GM21717 (cell line): ENCODE data around the gene PELI1.
"Not testable (repeated sequence)": the region's sequence is repeated elsewhere in the genome, so short reads cannot be mapped to it uniquely, and the experiment has no call there.

Experiments
- ATAC-seq: cut with Tn5 transposase; IDR thresholded peaks from one replicate; pipeline ENCODE4 v1.9.1; 2021; ENCODE audit warnings: mild to moderate bottlenecking, moderate library complexity; ENCODE audit not compliant: unreplicated experiment

The PELI1 gene

DNA sequence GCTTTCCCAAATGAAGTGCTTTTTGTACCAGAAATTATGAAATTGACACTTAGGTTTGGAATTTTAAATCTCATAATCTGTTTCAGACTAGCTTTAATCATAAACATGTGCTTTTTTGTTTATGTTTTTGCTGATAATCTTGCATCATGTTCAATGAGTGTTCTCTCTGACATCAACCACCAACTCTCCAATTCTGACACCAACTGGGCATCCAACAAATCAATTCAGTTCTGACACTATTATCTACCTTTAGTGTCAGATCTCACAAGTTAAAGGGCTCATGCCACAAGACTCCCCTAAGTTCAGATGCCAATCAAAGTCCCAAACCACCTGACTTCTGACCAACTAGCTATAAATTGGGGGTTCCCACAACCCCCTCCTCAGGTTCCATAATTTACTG, 19.6 kb downstream of the PELI1 start:
- no peak for ATAC-seq

DNA sequence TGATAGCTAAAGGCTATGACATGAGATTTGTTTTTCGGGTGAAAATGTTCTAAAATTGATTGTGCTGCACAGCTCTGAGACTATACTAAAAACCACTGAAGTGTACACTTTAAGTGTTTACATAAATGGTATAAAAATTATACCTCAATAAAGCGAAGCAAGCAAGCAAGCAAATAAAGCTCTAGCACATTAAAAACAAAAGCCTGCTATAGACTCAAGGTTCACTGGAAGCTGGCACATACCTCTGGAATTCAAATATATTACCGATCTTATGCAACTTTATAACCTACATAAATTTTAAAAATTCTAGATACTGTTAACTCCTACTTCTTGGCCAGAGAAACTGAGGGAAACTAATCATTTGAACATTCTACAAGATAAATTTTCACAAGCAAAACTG, 20.1 kb downstream of the PELI1 start:
- ATAC-seq: no peak

DNA sequence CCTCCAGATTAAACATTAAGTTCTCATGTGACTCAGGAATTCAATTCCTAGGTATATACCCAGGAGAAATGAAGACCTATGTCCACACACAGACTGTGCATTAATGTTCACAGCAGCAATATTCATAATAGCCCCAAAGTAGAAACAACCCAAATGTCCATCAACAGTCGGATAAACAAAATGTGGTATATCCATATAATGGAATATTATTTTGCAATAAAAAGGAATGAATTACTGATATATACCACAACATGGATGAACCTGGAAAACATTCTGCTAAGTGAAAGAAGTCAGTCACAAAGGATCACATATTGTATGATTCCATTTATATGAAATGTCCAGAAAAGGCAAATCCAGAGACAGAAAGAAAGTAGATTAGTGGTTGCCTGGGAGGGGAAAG, 20.5 kb downstream of the PELI1 start:
- no peak for ATAC-seq

DNA sequence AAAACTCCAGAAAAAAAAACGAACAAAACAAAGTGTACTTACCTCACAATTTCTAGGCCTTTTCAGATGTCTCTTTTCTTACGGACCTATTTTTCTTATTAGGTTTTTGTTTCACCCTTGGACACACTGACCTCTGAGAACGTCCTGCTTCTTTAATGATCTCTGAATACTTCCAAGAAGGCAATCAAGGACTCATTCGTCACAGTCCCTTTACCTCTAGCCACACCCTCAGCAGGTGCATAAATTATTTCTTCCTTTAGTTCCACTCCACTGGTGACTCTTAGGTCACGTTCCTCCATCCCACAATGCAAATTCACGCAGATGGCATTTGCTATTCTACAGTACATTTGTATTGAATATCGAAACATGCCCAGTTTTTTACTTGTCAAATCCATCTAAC, 21.9 kb downstream of the PELI1 start:
- no peak for ATAC-seq

DNA sequence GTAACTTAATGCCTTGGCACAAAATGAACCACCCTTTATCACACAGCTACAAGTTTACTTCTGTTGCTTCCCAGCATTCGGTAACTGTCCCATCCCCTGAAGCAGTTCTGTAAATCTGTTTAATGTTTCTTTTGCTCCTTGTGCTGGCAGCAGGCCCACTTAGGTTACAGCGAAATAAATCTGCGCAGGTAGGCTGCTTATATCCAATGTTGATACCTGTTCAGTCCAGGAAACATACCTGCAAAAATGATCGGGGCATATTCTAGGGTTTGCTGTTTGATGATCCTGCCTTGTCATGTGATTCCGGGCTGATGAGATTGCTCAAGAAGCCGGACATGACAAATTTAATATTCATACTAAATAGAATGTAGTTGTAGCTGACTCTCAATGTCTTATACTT, 23.3 kb downstream of the PELI1 start:
- no peak for ATAC-seq

DNA sequence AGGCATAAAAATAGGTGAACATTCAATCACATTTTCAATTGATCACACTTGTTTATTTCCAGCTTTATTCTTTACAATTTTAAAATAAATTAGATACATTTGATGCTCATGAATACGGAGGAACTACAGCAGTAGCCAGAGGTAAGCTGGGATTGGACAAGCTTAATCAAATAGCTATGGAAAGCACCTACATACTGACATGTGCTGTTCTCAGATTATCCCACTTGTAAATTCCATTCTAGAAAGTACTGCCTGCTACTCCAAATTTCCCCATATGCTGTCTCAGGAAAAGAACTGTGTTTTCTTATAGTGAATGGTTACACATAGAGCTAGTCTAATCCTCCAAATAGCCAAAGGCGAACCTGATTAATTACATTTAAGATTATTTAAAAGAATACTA, 24.2 kb downstream of the PELI1 start:
- no peak for ATAC-seq

DNA sequence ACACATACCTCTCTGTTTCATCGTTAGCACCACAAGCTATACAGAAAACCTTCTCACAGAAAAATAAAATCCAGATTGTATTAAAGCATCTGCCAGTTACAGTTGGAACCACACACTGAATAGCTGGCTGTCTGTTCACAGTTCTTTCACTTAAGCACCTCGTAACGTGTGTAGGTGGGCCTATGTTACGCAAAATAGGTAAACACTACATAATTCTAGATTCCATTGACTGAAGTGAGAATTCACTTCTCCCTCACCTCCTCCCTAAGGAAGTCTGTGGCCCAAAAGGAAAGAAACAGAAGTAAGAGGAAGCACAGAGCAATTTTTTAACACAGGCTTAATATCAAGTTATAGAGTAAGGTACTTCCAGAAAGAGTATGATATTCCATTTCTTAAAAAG, 24.9 kb downstream of the PELI1 start:
- no peak for ATAC-seq

DNA sequence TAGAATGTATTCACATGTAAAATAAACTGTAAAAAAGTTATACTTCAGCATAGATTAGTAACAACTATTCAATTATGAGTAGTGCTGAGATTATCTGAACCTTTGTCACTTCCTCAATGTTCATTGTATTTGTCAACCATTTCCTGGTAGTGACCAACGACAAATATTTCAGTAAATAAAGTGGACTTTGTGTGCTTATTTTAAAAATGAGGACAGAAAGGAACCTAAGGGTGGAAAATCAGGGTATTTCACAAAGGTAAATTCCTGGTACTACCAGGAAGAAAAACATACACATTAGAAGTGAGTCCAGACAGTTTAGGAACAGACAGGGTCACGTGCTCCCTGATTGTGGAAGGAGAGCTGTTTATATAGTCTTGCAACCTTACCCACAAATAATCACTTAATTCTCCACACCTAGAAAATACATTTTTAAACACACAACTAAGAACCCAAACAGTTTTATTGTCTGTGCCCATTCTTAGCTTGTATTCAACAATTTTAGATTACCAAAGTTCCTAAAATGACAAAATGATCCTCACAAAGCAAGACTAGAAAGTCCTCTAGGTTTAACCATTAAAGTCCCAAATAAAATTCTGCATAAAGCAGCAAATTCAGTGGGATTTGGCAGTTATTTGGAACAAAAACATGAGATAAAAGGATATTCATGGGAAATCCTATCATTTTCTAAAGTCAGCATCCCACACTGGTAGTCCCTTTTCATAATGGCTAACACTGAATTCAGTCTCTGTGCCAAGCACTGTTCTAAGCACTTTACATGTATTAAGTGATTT, 28.2 kb downstream of the PELI1 start:
- no peak for ATAC-seq

DNA sequence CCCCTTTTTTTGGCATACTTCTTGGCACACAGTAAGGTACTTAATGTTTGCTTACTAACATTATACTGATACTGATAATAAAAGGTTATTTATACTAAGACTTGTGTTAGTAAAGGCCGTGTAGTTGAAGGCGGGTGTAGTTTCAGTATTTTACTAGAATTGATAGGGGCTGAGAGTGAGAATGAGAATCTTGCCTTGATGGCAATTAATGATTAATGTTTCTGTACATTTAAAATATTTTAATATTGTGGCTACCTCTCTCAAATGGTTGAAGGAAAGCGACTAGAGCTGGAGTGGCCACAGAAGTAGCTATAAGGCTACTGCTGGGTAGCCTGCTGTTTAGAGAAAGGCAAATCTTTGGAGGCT, 29.3 kb downstream of the PELI1 start:
- ATAC-seq: no peak

DNA sequence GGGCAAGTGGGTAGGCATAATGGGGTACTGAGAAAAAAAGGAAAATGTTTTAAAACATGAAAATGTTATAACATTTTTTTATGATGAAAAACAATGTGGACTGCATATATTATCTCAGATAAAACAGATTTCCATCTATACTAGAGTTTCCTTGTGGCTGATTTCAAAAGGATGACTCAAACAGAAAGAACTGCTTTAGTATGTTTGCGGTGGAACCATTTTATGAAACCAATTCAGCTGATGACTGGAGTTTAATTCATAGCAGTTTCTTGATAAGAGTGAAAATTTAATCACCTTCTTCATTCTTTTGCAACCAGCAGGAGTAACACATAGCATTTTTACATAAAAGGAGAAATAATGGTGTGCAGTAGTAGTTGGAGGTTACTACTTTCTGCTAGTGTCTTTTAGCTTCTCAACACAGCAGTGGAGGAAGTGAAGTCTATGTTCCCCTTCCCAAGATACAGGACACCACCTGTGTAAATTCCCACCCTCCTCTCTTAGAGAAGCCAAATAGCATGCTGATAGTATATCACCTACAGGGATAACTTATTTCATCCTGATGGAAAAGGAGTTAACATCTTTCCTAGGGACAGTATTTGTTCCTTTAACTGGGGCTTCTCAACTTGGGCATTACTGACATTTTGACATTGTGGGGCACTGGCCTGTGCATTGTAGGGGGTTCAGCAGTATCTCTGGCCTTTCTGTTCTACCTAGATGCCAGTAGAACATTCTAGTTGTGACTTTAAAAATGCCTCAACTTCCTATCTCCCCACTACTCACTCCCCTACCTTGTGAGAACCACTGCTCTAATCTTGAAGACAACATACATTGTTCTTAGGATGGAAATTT, 29.9 kb downstream of the PELI1 start:
- peak; percentile 65 for ATAC-seq

DNA sequence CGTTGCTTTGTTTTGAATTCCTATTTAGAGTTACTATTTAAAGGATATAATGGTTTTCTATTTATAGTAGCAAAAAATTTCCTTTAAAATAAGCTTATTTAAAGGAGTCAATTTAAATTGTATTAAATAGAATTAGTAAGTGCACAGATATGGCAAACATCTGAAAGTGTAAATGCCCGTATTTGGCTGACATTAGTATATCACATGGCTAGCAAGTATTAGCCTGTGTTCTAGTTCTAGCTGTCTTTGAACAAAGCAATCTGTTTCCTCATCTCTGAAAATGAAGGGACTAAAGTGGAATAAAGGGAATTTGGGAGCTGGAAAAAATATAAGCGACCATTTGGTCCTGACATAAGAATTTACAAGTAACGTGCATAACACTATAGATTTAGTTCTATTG, 32.2 kb downstream of the PELI1 start:
- no peak for ATAC-seq

DNA sequence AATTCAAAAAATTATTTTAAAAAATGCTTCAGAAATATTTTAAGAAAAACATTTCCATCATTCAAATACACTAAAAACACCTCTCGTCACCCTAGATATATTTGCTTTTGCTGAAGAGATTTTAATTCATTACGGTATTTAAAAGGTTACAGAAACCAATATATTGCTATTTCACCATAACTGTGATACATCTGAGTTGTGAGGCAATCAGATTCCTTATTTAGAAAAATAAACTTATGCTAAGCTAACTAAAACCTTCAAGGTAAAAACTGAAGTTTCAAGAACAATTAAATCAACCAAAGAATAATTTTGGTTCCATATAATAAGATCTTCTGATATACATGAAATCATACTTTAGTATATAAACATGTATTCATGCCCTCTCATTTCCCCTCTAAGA, 32.8 kb downstream of the PELI1 start:
- no peak for ATAC-seq

DNA sequence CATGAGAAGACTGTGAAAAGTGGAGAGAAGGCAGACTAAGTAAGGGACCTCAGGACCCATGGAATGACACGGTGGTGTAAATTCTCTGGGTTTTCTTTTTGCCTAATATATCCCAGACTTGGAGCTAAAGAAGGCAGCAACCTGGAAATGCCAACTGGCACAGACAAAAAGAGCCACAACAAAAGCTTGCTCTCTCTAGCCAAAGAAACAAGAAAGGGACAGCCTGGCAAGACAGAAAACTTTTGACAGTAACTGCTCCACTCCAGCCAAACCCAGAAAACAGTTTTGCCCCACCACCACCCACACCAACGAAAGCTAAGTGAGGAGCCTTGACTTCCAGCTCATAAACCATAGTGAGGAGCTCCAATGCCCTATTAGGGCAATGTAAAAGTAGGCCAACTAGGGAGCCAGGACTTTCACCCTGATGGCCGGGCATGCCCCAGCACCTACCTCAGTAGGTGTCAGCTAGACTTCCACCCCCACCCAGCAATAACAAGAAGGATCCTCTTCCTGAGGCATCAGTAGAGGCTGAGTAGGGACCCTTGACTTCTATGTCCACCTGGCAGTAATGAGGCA, 35.5 kb downstream of the PELI1 start:
- ATAC-seq: no peak

DNA sequence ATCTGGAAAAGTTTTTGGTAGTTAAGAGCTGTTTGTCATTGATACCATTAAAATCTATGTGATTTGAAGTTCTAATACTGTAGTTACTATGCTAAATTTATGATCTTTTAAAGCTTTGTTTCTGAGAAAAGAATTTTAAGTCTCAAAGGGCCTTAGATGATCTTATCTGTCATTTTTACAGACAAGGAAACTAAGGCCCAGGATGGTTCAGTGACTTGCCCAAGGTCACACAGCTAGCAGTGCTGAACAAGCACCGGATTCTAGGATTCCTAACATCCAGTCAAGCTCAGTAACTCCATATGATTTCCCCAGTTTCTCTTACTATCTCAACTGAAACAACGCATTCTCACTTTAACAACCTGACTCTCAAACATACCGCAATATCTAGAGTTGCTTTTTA, 37.7 kb downstream of the PELI1 start:
- no peak for ATAC-seq

DNA sequence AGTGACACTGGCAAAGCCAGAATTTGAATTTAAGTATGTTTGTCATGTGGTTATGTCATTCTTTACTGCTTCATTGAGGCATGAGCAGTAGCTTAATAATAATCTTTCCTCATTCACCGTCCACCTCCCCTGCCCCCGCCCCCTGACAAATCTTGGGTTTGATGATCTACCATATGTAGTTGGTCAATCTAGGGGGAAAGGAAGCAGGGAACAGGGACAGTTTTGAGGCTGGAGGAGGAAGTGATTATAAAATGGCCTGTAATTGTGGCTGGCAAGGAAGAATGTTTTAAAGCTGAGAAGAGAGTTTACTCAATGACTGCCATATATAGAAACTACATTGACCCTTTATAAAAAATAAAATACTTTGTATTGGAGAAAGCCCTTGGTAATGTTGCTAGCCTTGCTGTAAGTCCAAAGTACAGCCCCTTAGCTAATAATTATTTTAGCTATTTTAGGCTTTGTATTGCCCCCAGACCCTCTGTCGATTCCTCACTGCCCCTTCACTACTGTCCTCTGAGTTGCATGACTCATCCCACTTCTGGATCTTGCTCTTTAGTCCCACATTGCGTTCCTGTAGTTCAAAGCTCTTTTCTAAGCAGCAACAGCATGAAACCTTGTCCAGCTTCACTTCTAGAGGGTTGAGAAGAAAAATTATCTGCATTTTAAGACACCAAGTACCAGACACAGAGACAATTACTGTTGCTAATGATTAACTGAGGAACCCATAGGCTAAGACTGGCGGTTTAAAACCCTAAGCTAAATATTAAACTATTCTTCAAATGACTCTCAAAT, 38.4 kb downstream of the PELI1 start:
- ATAC-seq: no peak

DNA sequence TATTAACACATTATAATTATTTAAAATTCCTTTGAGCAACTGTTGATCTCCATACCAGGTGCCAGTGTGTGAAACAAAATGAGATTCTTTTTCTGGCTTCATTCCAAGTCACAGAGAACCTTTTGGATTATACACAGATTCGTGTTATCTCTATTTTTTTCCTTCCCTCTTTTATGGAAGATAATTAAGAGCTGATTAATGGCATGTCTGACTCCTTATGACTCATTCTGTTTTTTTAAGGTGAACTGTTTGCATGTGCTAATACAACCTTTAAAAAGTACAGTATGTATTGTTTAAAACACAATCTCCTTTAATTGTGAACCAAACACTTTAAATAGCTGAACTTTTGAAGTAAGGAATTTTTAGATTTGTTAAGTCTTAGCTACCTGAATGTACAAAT, 39.3 kb downstream of the PELI1 start:
- no peak for ATAC-seq

DNA sequence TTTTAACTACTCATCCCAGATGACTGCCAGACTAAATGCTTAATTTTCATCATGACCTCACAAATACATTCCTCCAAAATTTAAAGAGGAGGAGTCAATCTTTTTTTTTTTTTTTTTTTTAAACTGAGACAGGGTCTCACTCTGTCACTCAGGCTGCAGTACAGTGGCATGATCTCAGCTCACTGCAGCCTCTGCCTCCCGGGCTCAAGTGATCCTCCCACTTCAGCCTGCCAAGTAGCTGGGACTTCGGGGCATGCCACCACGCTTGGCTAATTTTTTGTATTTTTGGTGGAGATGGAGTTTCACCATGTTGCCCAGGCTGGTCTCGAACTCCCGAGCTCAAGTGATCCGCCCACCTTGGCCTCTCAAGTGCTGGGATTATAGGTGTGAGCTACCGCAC, 41.5 kb downstream of the PELI1 start:
- not testable (repeated sequence) for ATAC-seq

DNA sequence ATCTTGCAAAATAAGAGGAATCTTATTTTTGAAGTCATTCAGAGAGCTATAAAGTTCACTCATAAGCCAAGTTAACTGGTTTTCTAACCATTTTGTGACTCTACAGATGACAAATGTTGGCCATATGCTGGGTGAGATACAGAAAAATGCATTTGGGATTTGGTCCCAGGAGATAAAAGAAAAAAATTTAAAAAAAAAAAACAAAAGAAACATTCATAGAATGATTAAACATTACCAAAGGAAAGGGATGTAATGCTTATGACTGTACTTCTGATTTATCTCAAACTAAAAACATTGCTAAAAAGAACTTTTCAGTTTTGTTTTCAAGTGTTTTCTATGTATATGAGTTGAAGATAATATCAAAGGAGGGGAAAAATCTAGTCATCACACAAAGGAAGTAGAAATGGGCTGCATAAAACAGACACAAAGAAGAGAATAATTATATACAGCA, 43.1 kb downstream of the PELI1 start:
- ATAC-seq: peak; percentile 52

DNA sequence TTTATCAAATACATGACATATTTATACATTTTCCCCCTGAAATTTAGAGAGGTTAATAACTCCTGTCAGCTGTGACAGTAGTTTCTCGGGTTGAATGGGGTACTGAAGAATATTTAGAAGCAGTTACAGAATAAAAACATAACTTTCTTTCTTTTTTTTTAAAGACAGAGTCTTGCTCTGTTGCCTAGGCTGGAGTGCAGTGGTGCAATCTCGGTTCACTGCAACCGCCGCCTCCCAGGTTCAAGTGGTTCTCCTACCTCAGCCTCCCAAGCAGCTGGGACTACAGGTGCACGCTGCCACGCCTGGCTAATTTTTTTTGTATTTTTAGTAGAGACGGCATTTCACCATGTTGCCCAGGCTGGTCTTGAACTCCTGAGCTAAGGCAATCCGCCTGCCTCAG, 43.6 kb downstream of the PELI1 start:
- not testable (repeated sequence) for ATAC-seq

DNA sequence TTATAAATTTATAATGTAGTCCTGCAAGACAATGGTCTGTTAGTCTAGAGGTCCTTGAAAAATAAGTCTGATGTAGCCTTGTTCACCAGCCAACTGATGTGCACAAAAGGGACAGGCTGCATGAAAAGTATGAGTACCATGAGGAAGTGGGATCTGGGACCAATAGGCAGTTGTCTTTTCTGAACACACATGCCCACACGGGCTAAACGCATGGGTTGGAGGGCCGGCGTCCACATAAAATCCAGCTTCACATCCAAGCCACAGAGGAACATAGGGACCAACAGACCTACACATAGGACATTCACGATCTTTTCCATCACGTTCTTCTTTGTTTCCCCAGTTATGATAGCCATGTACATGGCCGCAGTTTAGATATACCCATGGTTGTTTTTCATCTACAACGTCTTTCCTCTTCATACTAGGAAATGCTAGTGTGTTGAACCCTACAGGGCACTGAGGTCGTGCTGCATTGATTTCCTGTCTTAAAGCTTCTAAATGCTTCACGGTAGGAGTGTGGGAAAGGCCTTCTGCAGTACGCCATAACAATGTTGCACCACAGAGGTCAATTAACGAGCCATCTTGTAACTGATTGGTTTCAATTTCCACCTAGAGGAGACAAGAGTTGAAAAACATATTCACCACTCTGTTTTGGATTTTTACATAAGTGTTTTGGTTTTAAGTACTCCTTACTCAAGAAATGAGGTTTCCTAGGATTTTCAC, 49.4 kb downstream of the PELI1 start:
- ATAC-seq: no peak

DNA sequence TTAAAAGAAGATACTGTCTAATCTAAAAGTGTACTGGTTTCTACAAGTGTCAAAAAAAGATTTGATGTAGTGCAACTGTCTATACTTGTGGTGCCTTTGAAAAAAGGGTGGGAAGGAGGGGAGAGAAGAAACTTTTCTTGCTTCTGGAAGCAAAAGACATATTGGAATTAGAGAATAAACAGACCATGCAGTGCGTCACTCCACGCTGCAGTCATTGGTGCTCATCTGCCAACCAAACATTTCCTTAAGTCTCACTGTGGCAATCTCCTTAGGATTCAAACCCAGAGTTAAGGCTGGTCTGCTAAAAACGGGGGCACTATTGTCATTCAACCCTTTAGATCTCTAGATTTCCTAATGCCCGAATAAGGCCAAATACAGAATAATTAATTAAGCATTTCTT, 50.9 kb downstream of the PELI1 start:
- ATAC-seq: no peak
